H1 (cell line): ENCODE results near the gene HNRNPAB. TPM values are rescaled to one million over a fixed set of nuclear protein-coding genes. Genes with fewer than 3 reads are reported as not detected.

Source experiments
- CTCF ChIA-PET: fragments of 300-600 bp; sonication (Branson Sonifier 250); formaldehyde crosslinking; loops from one replicate; lab custom pipeline; 2021; ENCODE audit not compliant: partially characterized antibody; lab: Charles Lee
- POLR2A ChIA-PET: fragments of 300-600 bp; sonication (Branson Sonifier 250); formaldehyde crosslinking; loops from one replicate; lab custom pipeline; 2021; ENCODE audit warnings: inconsistent platforms; ENCODE audit not compliant: partially characterized antibody; lab: Charles Lee
- DNase-seq, 2 experiments: peaks; one replicate each; pipeline versions ENCODE4 v3.0.0 to v3.0.0-alpha.2; 2010 to 2022; ENCODE audit warnings: low spot score in 2 of 2, low read depth in 1 of 2, mixed read lengths in 1 of 2
- FAIRE-seq: peaks from 2 replicates; lab custom pipeline; 2011; peaks lifted over from hg19 to GRCh38; lab: Jason Lieb, UNC
- H2AFZ ChIP-seq: 2 replicates; pipeline ENCODE4 v1.8.1; 2012; ENCODE audit warnings: low read length, inconsistent platforms
- H2AK5ac ChIP-seq: 2 replicates; pipeline ENCODE4 v1.6.1; 2013; ENCODE audit warnings: low read depth, low read length
- H2BK120ac ChIP-seq: replicated peaks from 2 replicates; pipeline ENCODE3; 2013; ENCODE audit warnings: low read depth, low read length, inconsistent platforms
- H2BK12ac ChIP-seq: 2 replicates; pipeline ENCODE4 v1.6.1; 2013; ENCODE audit warnings: low read depth, low read length
- H2BK15ac ChIP-seq: 2 replicates; pipeline ENCODE4 v1.6.1; 2013; ENCODE audit warnings: low read length
- H2BK20ac ChIP-seq: 2 replicates; pipeline ENCODE4 v1.6.1; 2013; ENCODE audit warnings: low read length
- H2BK5ac ChIP-seq: 2 replicates; pipeline ENCODE4 v1.6.1; 2013; ENCODE audit warnings: low read depth, low read length
- H3K14ac ChIP-seq: 2 replicates; pipeline ENCODE4 v1.6.1; 2013; ENCODE audit warnings: inconsistent platforms; ENCODE audit not compliant: insufficient read length
- H3K18ac ChIP-seq: 2 replicates; pipeline ENCODE4 v1.6.1; 2013; ENCODE audit warnings: low read length; ENCODE audit errors: extremely low read depth
- H3K23ac ChIP-seq: 2 replicates; pipeline ENCODE4 v1.6.1; 2013; ENCODE audit warnings: inconsistent platforms; ENCODE audit not compliant: insufficient read length
- H3K23me2 ChIP-seq: 2 replicates; pipeline ENCODE4 v1.6.1; 2013; ENCODE audit warnings: low read depth, low read length
- H3K27ac ChIP-seq: 2 replicates; pipeline ENCODE4 v1.6.1; 2011; ENCODE audit warnings: low read depth, low read length, inconsistent platforms
- H3K27me3 ChIP-seq, 4 experiments: replicated peaks in 1 of 4; 1 replicate in 1 of 4; 2 replicates in 3 of 4; pipeline versions ENCODE4 v1.6.1 to v1.8.1; 2011 to 2013; ENCODE audit warnings: low read length in 3 of 4, mild to moderate bottlenecking in 3 of 4, inconsistent platforms in 2 of 4, mixed read lengths in 2 of 4, moderate library complexity in 1 of 4; ENCODE audit not compliant: control insufficient read depth in 3 of 4, insufficient read depth in 3 of 4; ENCODE audit errors: extremely low read depth in 1 of 4
- H3K36me3 ChIP-seq, 4 experiments: 2 replicates each; pipeline versions ENCODE4 v1.6.1 to v1.8.1; 2011 to 2013; ENCODE audit warnings: mild to moderate bottlenecking in 4 of 4, low read length in 3 of 4, moderate library complexity in 2 of 4, control low read depth in 1 of 4, inconsistent platforms in 1 of 4; ENCODE audit not compliant: insufficient read depth in 4 of 4, control insufficient read depth in 2 of 4
- H3K4ac ChIP-seq: replicated peaks from 2 replicates; pipeline ENCODE3; 2013; ENCODE audit warnings: low read length, low read depth, mixed read lengths, inconsistent platforms; ENCODE audit not compliant: insufficient read length
- H3K4me1 ChIP-seq, 4 experiments: replicated peaks in 1 of 4; 1 replicate in 1 of 4; 2 replicates in 3 of 4; pipeline versions ENCODE4 v1.6.1 to v1.8.1; 2011 to 2013; ENCODE audit warnings: low read length in 3 of 4, inconsistent platforms in 2 of 4, mixed read lengths in 1 of 4; ENCODE audit not compliant: insufficient read depth in 4 of 4, control insufficient read depth in 3 of 4
- H3K4me2 ChIP-seq, 2 experiments: 2 replicates each; pipeline versions ENCODE4 v1.6.1 to v1.8.1; 2011 to 2013; ENCODE audit warnings: low read depth in 2 of 2, low read length in 2 of 2, control low read depth in 1 of 2, inconsistent platforms in 1 of 2, mild to moderate bottlenecking in 1 of 2; ENCODE audit not compliant: insufficient read depth in 1 of 2
- H3K4me3 ChIP-seq, 4 experiments: fragments of 200-600, 300-600 bp in 1 of 4; sonication (generic), shearing (Covaris generic), sonication (Bioruptor Twin) in 1 of 4; 2 replicates each; pipeline versions ENCODE4 v1.5.1 to v1.8.1; 2011 to 2016; ENCODE audit warnings: low read length in 4 of 4, low read depth in 3 of 4, control low read depth in 2 of 4, inconsistent platforms in 2 of 4, mild to moderate bottlenecking in 2 of 4, mixed read lengths in 1 of 4, moderate library complexity in 1 of 4; ENCODE audit not compliant: insufficient read depth in 2 of 4; ENCODE audit errors: extremely low read depth in 1 of 4
- H3K56ac ChIP-seq: replicated peaks from 2 replicates; pipeline ENCODE3; 2013; ENCODE audit warnings: low read depth, mild to moderate bottlenecking, mixed read lengths, low read length, inconsistent platforms; ENCODE audit not compliant: insufficient read length
- H3K79me1 ChIP-seq: 2 replicates; pipeline ENCODE4 v1.6.1; 2013; ENCODE audit warnings: low read depth, low read length, control low read depth
- H3K79me2 ChIP-seq, 2 experiments: 2 replicates each; pipeline versions ENCODE4 v1.6.1 to v1.8.1; 2012 to 2013; ENCODE audit warnings: low read length in 2 of 2, mild to moderate bottlenecking in 2 of 2, inconsistent platforms in 1 of 2; ENCODE audit not compliant: insufficient read depth in 2 of 2, control insufficient read depth in 1 of 2
- H3K9ac ChIP-seq, 4 experiments: replicated peaks in 1 of 4; 1 replicate in 1 of 4; 2 replicates in 3 of 4; pipeline versions ENCODE4 v1.6.1 to v1.8.1; 2011 to 2013; ENCODE audit warnings: low read depth in 3 of 4, low read length in 3 of 4, control low read depth in 2 of 4, mild to moderate bottlenecking in 2 of 4, moderate library complexity in 2 of 4, inconsistent platforms in 1 of 4; ENCODE audit errors: extremely low read depth in 1 of 4
- H3K9me3 ChIP-seq, 2 experiments: 2 replicates each; pipeline versions ENCODE4 v1.6.1 to v1.8.1; 2012 to 2013; ENCODE audit warnings: mild to moderate bottlenecking in 2 of 2, moderate library complexity in 2 of 2, control low read depth in 1 of 2, inconsistent platforms in 1 of 2, low read depth in 1 of 2, low read length in 1 of 2, mixed read lengths in 1 of 2; ENCODE audit not compliant: insufficient read depth in 2 of 2
- H4K20me1 ChIP-seq, 2 experiments: replicated peaks in 1 of 2; 2 replicates each; pipeline versions ENCODE3 to v1.8.1; 2011 to 2013; ENCODE audit warnings: inconsistent platforms in 2 of 2, low read length in 2 of 2, mild to moderate bottlenecking in 1 of 2; ENCODE audit not compliant: insufficient read depth in 2 of 2, control insufficient read depth in 1 of 2
- H4K5ac ChIP-seq: 2 replicates; pipeline ENCODE4 v1.6.1; 2013; ENCODE audit warnings: low read length, low read depth, mixed read lengths, inconsistent platforms; ENCODE audit not compliant: insufficient read length
- H4K8ac ChIP-seq: 2 replicates; pipeline ENCODE4 v1.8.0; 2013; ENCODE audit warnings: mild to moderate bottlenecking, moderate library complexity, low read length, inconsistent platforms; ENCODE audit not compliant: insufficient read depth; ENCODE audit errors: extremely low read depth
- H4K91ac ChIP-seq: replicated peaks from 2 replicates; pipeline ENCODE3; 2013; ENCODE audit warnings: low read length, mixed read lengths, inconsistent platforms; ENCODE audit not compliant: insufficient read length
- CREB1 ChIP-seq: IDR thresholded peaks from 2 replicates; pipeline ENCODE4 v1.6.1; 2012; ENCODE audit warnings: inconsistent platforms
- PHF8 ChIP-seq: fragments of 200-600 bp; sonication (generic); conservative IDR thresholded peaks from 2 replicates; pipeline ENCODE4 v1.7.1; 2012; ENCODE audit warnings: low read depth, mild to moderate bottlenecking, inconsistent platforms, low read length, moderate library complexity
- POLR2AphosphoS5 ChIP-seq: IDR thresholded peaks from 2 replicates; pipeline ENCODE4 v1.6.1; 2011; ENCODE audit warnings: low read depth, low read length
- SAP30 ChIP-seq: fragments of 300-600 bp; sonication (generic); IDR thresholded peaks from 2 replicates; pipeline ENCODE4 v1.7.1; 2012; ENCODE audit warnings: low read length, moderate library complexity, mild to moderate bottlenecking, inconsistent platforms; ENCODE audit not compliant: insufficient read depth, insufficient replicate concordance
- SIX5 ChIP-seq: IDR thresholded peaks from 2 replicates; pipeline ENCODE4 v1.6.1; 2011; ENCODE audit warnings: mild to moderate bottlenecking, low read depth, low read length
- WGBS, 2 experiments: shearing (Covaris generic) in 1 of 2; methylation state at CpG; one replicate each; pipeline versions ENCODE4 v1.1.6 to v1.1.7; 2013 to 2015; ENCODE audit warnings: low lambda C conversion rate in 2 of 2, mixed read lengths in 2 of 2, inconsistent platforms in 1 of 2, low coverage in 1 of 2, missing lambda C conversion rate in 1 of 2; ENCODE audit not compliant: insufficient replicate concordance in 2 of 2, insufficient coverage in 1 of 2, insufficient read length in 1 of 2; ENCODE audit errors: extremely low coverage in 1 of 2, missing lambda C conversion rate in 1 of 2; 5-methylcytosine and 5-hydroxymethylcytosine counted together
- polyA plus RNA-seq, 7 experiments: library from polyadenylated mRNA; depleted of rRNA in 3 of 7; stranded (reverse) in 5 of 7; unstranded in 2 of 7; fragments of >200 nt in 5 of 7; fragments of 200-250 nt in 2 of 7; gene quantifications; 1 replicate in 5 of 7; 2 replicates in 1 of 7; 4 replicates in 1 of 7; pipeline versions ENCODE4 v1.2.1 to v1.2.3, GENCODE V29; 2011 to 2013; ENCODE audit warnings: missing spikeins in 2 of 7, mixed read lengths in 2 of 7
- total RNA-seq: library from RNA; stranded (reverse); fragmentation: NEBNext Ultra II Directional; extraction: Animal tissue kit (Norgen Biotek cat#: 25700); gene quantifications from 2 replicates; pipeline ENCODE4 v1.2.1, GENCODE V29; 2021

The HNRNPAB gene
- total and polyA plus RNA-seq, 2 of the 8 experiments (the other 6 are each of a cell fraction or from before 2014, with no cell fraction given), result 373 to 563 TPM

DNA sequence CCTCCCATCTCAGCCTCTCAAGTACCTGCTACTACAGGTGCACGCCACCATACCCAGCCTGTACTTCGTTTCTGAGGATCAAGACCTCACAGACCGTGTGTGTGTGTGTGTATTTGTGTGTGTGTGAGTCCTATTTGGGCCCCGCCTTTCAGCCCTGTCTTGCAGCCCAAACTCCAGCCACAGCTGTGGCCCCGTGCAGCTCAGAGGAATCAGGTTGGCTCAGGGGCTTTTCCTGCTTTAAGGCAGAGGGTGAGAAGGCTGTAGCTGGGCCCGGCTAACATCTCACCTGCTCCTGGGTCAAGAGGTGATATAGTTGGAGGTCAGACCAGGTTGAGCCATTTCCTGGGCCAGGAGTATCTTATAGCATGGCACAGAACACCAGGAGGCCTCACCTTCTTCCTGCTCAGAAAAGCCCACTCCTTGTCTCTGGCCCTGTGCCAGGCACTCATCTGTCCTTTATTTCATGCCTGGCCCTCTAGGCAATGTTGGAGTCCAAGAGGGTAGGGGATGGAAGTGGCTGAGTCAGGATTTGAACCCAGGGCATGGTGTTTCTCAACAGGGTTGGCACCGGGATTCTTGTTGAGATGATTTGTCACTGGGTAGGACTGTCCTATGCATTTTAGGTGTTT lies 29.9 kb downstream of the HNRNPAB start:
- Histone ChIP-seq H2AFZ (no peak overlapping the region), H3K79me2 (peaks cover 0 to 13% of the 10 kb centered on the region in 2 experiments; a peak in 2 of 4 replicates), H2BK120ac (no peak overlapping the region), H2BK20ac (no peak overlapping the region), H3K4me2 (no peak overlapping the region), H3K23me2 (peaks cover 4% of the 10 kb centered on the region; the same call in 1 of the 2 replicates), H3K79me1 (peaks cover 11% of the 10 kb centered on the region), H3K14ac (no peak overlapping the region), H3K4me3 (no peak overlapping the region), H4K91ac (no peak overlapping the region), H2BK5ac (no peak overlapping the region), H3K9me3 (no peaks in the 10 kb centered on the region), H3K9ac (no peak overlapping the region), H2AK5ac (no peak overlapping the region), H3K27me3 (no peaks in the 10 kb centered on the region), H2BK12ac (no peak overlapping the region; the same call in 1 of the 2 replicates), H2BK15ac (no peak overlapping the region), H4K5ac (no peak overlapping the region), H4K20me1 (peaks cover 0 to 5% of the 10 kb centered on the region in 2 experiments), H3K18ac (no peak overlapping the region), H4K8ac (peak overlapping the region; percentile 19), H3K4ac (no peak overlapping the region), H3K4me1 (peaks cover 0 to 19% (median 12%) of the 10 kb centered on the region in 4 experiments; a peak in 6 of 7 replicates), H3K27ac (no peak overlapping the region), H3K23ac (no peak overlapping the region), H3K56ac (no peak overlapping the region), H3K36me3 (peaks cover 5 to 20% (median 7%) of the 10 kb centered on the region in 4 experiments; a peak in 6 of 8 replicates)
- 88% methylated on average over 7 of the region's 7 CpGs; no CpG with 5 or more reads in 1 of the 2 experiments for WGBS, 2 experiments
- DNase-seq, result no peak
- no peak for FAIRE-seq
- POLR2A ChIA-PET, result interaction anchor here (1.0 to 21.6 kb wide), 6 partner anchors 10 to 54 kb away, joined by 3 to 507 read pairs (median 4); partner anchors contain the start of gene HNRNPAB
- CTCF ChIA-PET, result interaction anchor here (0.6 to 2.6 kb wide), 31 partner anchors 10 to 827 kb away, joined by 3 to 20 read pairs (median 3); partner anchors contain the start of gene COL23A1
- TF ChIP-seq CREB1 (no peak), SIX5 (no peak), SAP30 (no peak), POLR2AphosphoS5 (no peak), PHF8 (no peak)
